Vagina (tissue), 2 donors: ENCODE results near the gene MAPRE2. TPM values are rescaled to one million over a fixed set of nuclear protein-coding genes. Genes with fewer than 3 reads are reported as not detected.

Experiments used
- DNase-seq, 2 donors: peaks; one replicate each; pipeline ENCODE4 v3.0.0-alpha.2; 2017; ENCODE audit errors: extremely low spot score in 2 of 2
- H3K27ac ChIP-seq: fragments of 200-600 bp; sonication (generic); one replicate; pipeline ENCODE4 v1.5.1; 2019
- H3K27me3 ChIP-seq: fragments of 200-600 bp; sonication (generic); one replicate; pipeline ENCODE4 v1.5.1; 2019
- H3K36me3 ChIP-seq, 2 donors: fragments of 200-600 bp; sonication (generic); one replicate each; pipeline ENCODE4 v1.5.1; 2017 to 2019
- H3K4me1 ChIP-seq: fragments of 200-600 bp; sonication (generic); one replicate; pipeline ENCODE4 v1.5.1; 2019
- H3K4me3 ChIP-seq, 2 donors: fragments of 200-600 bp; sonication (generic); 1 replicate in 1 of 2; 2 replicates in 1 of 2; pipeline ENCODE4 v1.5.1; 2016 to 2019
- H3K9me3 ChIP-seq: fragments of 200-600 bp; sonication (generic); one replicate; pipeline ENCODE4 v1.5.1; 2019
- POLR2A ChIP-seq, 2 donors: fragments of 450-650 bp; IDR thresholded peaks; one replicate each; pipeline ENCODE4 v1.6.1; 2017; ENCODE audit warnings: antibody characterized with exemption in 2 of 2, mild to moderate bottlenecking in 2 of 2, moderate library complexity in 2 of 2
- POLR2AphosphoS5 ChIP-seq, 2 donors: sonication (generic); formaldehyde crosslinking; IDR thresholded peaks; one replicate each; pipeline ENCODE4 v1.9.0; 2017; ENCODE audit warnings: antibody characterized with exemption in 2 of 2, mild to moderate bottlenecking in 2 of 2, low read depth in 1 of 2; ENCODE audit not compliant: insufficient read depth in 1 of 2
- intact Hi-C: fragments of 100-400 bp; cut with DNase I; formaldehyde crosslinking; loops from one replicate; pipeline ENCODE4 v1.15.1; 2023
- total RNA-seq: library from RNA; depleted of rRNA; stranded (reverse); fragments of >200 nt; gene quantifications from one replicate; pipeline ENCODE4 v1.2.3, GENCODE V29; 2016
- TF ChIP-seq, protein P1 (sequence below), 3 experiments: fragments of 450-650 bp in 2 of 3; fragments of 200-600 bp in 1 of 3; sonication (generic) in 1 of 3; IDR thresholded peaks; one replicate each; pipeline ENCODE4 v1.5.1; 2017 to 2019; ENCODE audit warnings: antibody characterized with exemption in 3 of 3, mild to moderate bottlenecking in 2 of 3, moderate library complexity in 2 of 3

The MAPRE2 gene
- total RNA-seq, 1 donor from 2014 or later: 21.4 TPM

DNA sequence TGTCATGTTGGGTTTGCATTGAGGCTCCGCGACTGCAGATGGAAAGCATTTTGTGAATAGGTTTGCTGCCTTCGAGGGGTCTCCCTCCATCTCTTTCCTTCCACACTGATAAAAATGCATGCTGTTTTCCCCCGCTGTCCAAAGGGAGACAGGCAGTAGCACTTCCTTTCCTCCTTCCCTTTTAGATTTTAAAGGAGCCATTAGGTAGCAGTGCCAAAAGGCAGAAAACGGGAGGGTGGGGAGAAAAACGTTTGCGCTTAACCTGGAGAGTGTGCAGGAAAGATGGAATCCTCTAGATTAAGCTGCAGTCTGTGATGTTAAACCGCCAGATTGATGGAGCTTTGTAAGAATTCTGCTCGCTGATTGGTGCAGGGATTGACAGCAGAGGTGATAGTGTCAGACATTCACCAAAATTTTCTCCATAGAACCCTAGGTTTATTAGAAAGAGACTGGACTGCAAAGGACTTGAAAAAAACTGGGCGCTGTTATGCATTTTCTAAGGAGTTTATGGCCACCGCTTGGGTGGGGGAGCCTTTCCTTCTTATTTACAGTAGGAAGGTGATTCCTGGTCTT lies 688 bp downstream of the MAPRE2 start:
- no peaks in the 10 kb centered on the region for H3K9me3 ChIP-seq
- intact Hi-C loops: no loop called here
- peaks cover 48% of the 10 kb centered on the region for H3K4me1 ChIP-seq
- no peak for TF ChIP-seq POLR2AphosphoS5 (IDR thresholded peaks at IDR 0.05; ENCODE audit: insufficient read depth in 1 of 2, low read depth in 1 of 2)
- TF ChIP-seq, protein P1, sequence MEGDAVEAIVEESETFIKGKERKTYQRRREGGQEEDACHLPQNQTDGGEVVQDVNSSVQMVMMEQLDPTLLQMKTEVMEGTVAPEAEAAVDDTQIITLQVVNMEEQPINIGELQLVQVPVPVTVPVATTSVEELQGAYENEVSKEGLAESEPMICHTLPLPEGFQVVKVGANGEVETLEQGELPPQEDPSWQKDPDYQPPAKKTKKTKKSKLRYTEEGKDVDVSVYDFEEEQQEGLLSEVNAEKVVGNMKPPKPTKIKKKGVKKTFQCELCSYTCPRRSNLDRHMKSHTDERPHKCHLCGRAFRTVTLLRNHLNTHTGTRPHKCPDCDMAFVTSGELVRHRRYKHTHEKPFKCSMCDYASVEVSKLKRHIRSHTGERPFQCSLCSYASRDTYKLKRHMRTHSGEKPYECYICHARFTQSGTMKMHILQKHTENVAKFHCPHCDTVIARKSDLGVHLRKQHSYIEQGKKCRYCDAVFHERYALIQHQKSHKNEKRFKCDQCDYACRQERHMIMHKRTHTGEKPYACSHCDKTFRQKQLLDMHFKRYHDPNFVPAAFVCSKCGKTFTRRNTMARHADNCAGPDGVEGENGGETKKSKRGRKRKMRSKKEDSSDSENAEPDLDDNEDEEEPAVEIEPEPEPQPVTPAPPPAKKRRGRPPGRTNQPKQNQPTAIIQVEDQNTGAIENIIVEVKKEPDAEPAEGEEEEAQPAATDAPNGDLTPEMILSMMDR (IDR thresholded peaks at IDR 0.05): no peak
- no peak for TF ChIP-seq POLR2A (IDR thresholded peaks at IDR 0.05)
- H3K27ac ChIP-seq: peak overlapping the region; percentile 89
- no peak for DNase-seq
- no peaks in the 10 kb centered on the region for H3K36me3 ChIP-seq
- peak overlapping the region; percentile 55 to 73 for H3K4me3 ChIP-seq
- H3K27me3 ChIP-seq: no peaks in the 10 kb centered on the region

DNA sequence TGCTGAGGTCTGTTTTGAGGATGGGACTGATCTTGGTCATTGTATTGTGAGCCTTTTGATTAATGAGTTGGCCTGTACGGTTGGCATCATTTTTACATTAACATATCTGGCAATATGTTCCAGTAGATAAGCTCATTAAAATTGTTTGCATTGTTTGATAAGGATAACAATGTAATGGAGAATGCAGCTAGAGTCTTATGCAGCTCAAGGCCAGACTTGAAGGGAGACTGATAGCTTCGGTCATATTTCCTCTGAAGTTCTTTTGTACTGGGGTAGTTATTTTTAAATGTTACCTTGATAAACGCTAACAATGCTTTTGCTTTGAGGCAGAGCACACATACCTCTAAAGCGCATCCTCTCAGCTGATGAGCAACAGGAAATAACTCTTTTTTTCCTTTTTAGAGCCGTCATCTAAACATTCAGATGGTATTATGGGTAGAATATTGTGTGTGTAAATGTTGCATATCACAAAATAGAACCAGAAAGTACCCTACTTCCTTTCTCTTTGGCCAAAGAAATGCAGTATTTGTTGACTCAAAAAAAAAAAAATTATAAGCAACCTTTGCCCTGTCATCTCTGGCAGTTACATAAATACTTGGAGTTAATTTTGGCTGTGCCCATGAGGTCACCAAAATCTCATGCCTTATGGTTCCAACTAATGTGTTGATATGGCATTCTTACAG lies 1.3 kb downstream of the MAPRE2 start:
- Histone ChIP-seq H3K36me3 (no peaks in the 10 kb centered on the region), H3K27ac (peak overlapping the region; percentile 89), H3K9me3 (no peaks in the 10 kb centered on the region), H3K27me3 (no peaks in the 10 kb centered on the region), H3K4me3 (peak overlapping the region; percentile 55 to 73), H3K4me1 (peaks cover 49% of the 10 kb centered on the region)
- intact Hi-C loops: no loop called here
- DNase-seq: no peak
- TF ChIP-seq, protein P1 (IDR thresholded peaks at IDR 0.05): no peak
- no peak for TF ChIP-seq POLR2AphosphoS5 (IDR thresholded peaks at IDR 0.05; ENCODE audit: insufficient read depth in 1 of 2, low read depth in 1 of 2)

DNA sequence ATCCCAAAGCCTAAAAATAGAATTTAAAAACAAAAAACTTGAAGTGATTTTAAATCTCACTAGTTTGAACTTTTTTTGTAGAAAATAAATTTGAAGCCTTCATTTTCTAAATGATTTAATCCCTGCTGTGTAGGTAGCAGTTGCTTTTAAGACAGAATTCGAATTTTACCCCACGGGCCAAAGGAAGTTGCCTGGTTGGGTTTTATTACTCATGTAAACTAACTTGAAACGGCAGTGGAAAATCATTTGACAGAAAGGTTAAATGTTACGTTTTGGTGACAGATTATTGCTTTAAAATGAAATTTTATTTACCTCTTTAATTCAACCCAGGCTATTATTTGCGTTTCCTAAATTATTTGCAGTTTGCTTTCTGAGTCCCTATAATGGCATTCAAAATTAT lies 2.0 kb downstream of the MAPRE2 start:
- H3K27ac ChIP-seq: peak overlapping the region; percentile 89
- TF ChIP-seq, protein P1 (IDR thresholded peaks at IDR 0.05): no peak
- TF ChIP-seq POLR2A (IDR thresholded peaks at IDR 0.05): no peak
- TF ChIP-seq POLR2AphosphoS5 (IDR thresholded peaks at IDR 0.05; ENCODE audit: insufficient read depth in 1 of 2, low read depth in 1 of 2): no peak
- H3K4me3 ChIP-seq: no peak overlapping the region
- H3K9me3 ChIP-seq: no peaks in the 10 kb centered on the region
- no peak for DNase-seq
- H3K27me3 ChIP-seq: no peaks in the 10 kb centered on the region
- intact Hi-C loops: no loop called here
- no peaks in the 10 kb centered on the region for H3K36me3 ChIP-seq
- peaks cover 49% of the 10 kb centered on the region for H3K4me1 ChIP-seq

DNA sequence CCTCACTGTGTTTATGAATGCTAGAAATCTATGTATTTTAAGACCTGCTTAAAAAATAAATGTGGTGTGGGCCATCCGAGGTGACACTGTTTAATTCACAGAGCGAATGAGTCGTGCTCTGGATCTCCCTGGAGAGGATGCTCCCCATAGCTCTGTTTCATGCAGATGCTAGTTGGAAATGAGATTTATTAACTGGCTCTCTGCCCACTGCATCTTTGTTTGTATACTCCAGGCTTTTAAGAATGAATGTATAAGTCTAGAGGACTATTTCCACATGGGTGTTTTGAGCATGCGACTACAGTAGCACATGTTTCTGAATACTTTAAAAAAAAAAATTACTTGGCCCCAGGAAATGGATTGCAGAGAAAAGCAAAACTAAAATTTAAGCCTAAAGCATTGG lies 3.9 kb downstream of the MAPRE2 start:
- TF ChIP-seq POLR2AphosphoS5 (IDR thresholded peaks at IDR 0.05; ENCODE audit: insufficient read depth in 1 of 2, low read depth in 1 of 2): no peak
- no peak for TF ChIP-seq POLR2A (IDR thresholded peaks at IDR 0.05)
- TF ChIP-seq, protein P1 (IDR thresholded peaks at IDR 0.05): no peak
- no peaks in the 10 kb centered on the region for H3K27me3 ChIP-seq
- no peak for DNase-seq
- H3K4me1 ChIP-seq: peaks cover 50% of the 10 kb centered on the region
- no peaks in the 10 kb centered on the region for H3K36me3 ChIP-seq
- intact Hi-C loops: no loop called here
- H3K27ac ChIP-seq: no peak overlapping the region
- H3K9me3 ChIP-seq: no peaks in the 10 kb centered on the region
- no peak overlapping the region for H3K4me3 ChIP-seq

DNA sequence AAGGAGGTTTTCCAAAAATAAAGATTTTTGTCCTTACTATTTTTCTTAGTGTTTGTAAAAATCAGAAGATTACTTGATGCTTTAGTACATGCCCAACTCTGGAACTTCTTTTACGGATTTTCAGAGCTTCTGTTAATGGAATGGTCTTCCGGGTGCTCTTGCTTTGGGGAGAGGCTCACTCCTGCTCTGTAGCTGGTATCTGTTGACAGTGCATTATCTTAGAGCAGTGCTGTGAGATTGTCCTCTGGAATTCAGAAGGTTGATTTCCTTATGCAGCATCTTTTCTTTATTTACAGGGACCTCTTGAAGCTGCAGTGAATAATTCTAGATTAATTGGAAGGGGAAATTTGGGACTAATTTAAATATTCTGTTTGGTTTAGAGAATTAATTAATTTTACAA lies 4.6 kb downstream of the MAPRE2 start:
- H3K27ac ChIP-seq: peak overlapping the region; percentile 33
- H3K27me3 ChIP-seq: no peaks in the 10 kb centered on the region
- TF ChIP-seq POLR2AphosphoS5 (IDR thresholded peaks at IDR 0.05; ENCODE audit: insufficient read depth in 1 of 2, low read depth in 1 of 2) (no peak), POLR2A (IDR thresholded peaks at IDR 0.05) (no peak)
- TF ChIP-seq, protein P1 (IDR thresholded peaks at IDR 0.05): no peak
- peaks cover 56% of the 10 kb centered on the region for H3K4me1 ChIP-seq
- intact Hi-C loops: no loop called here
- DNase-seq: no peak
- H3K9me3 ChIP-seq: no peaks in the 10 kb centered on the region
- H3K36me3 ChIP-seq: no peaks in the 10 kb centered on the region
- no peak overlapping the region for H3K4me3 ChIP-seq
